ENCODE data around the gene SPINT3.

- TF ChIP-seq CTCF (IDR thresholded peaks at IDR 0.05) (peak; percentile 38; the same call in 2 of the 3 replicates), REST (IDR thresholded peaks at IDR 0.05) (no peak), POLR2A (IDR thresholded peaks at IDR 0.05; ENCODE audit: low read length) (no peak), SREBF2 (IDR thresholded peaks at IDR 0.05) (no peak), HDAC2 (IDR thresholded peaks at IDR 0.05) (no peak), FOSL2 (IDR thresholded peaks at IDR 0.05) (no peak), FOSL2 (CRISPR knock-in tag; IDR thresholded peaks at IDR 0.05) (no peak), BCL3 (IDR thresholded peaks at IDR 0.05) (no peak), EP300 (IDR thresholded peaks at IDR 0.05) (no peak)
These were observed 30.5 kb upstream of the SPINT3 start for GRCh38 chr20:45545754-45546453.

Data from A549 (cell line).